ENCODE results near the gene COL4A1. TPM values are rescaled to one million over a fixed set of nuclear protein-coding genes. Genes with fewer than 3 reads are reported as not detected.

COL4A1 gene
- polyA plus RNA-seq, 1 donor (not counting 4 experiments of a cell fraction or from before 2014, with no cell fraction given) = 22.3 TPM

GRCh38 chr13:110297766-110298504, 9.0 kb downstream of the COL4A1 start:
- Histone ChIP-seq H3K27me3 (ENCODE audit: control insufficient read depth, extremely low read depth, insufficient read depth, low read length) (no peaks in the 10 kb centered on the region), H3K4me3 (ENCODE audit: control insufficient read depth in 2 of 3, extremely low read depth in 1 of 3, insufficient read depth in 2 of 3, low read depth in 1 of 3, low read length in 3 of 3) (no peak overlapping the region), H3K36me3 (ENCODE audit: control insufficient read depth in 2 of 2, extremely low read depth in 1 of 2, insufficient read depth in 2 of 2, low read length in 2 of 2) (peaks cover 0 to 6% of the 10 kb centered on the region in 2 experiments), H3K4me1 (ENCODE audit: control insufficient read depth, extremely low read depth, insufficient read depth, low read length) (peaks cover 10% of the 10 kb centered on the region), H3K4me2 (ENCODE audit: control insufficient read depth, extremely low read depth, insufficient read depth, low read depth, low read length) (no peak overlapping the region), H3K79me2 (ENCODE audit: control insufficient read depth, insufficient read depth, low read length) (peaks cover 45% of the 10 kb centered on the region), H3K9me1 (ENCODE audit: control insufficient read depth, extremely low read depth, insufficient read depth, low read length) (no peaks in the 10 kb centered on the region), H2AFZ (ENCODE audit: control insufficient read depth, low read length) (no peak overlapping the region), H3K9ac (ENCODE audit: control insufficient read depth, extremely low read depth, insufficient read depth, low read length) (no peak overlapping the region), H3K27ac (ENCODE audit: control insufficient read depth, insufficient read depth, low read length) (no peak overlapping the region), H3K9me3 (ENCODE audit: control insufficient read depth, low read depth, low read length) (no peaks in the 10 kb centered on the region), H4K20me1 (ENCODE audit: control insufficient read depth, extremely low read depth, insufficient read depth, low read length) (no peaks in the 10 kb centered on the region)
- no peak for DNase-seq (ENCODE audit: low read depth, low spot score)
- dilution Hi-C loops (cut with MboI; ENCODE audit: extremely low pct_ligation_motif_present, low sequenced_read_pairs) = no loop called here
- no peak for FAIRE-seq
- TF ChIP-seq EZH2 (IDR thresholded peaks at IDR 0.05; ENCODE audit: low read length) (no peak), CTCF (optimal IDR thresholded peaks at IDR 0.05 in 1 of 3, IDR thresholded peaks at IDR 0.05 in 1 of 3, conservative IDR thresholded peaks at IDR 0.05 in 1 of 3; ENCODE audit: extremely low read depth in 1 of 3, insufficient read depth in 2 of 3, low read length in 3 of 3) (no peak)

GRCh38 chr13:110297011-110297410, 9.9 kb downstream of the COL4A1 start:
- peaks cover 0 to 4% of the 10 kb centered on the region in 2 experiments for H3K36me3 ChIP-seq (ENCODE audit: control insufficient read depth in 2 of 2, extremely low read depth in 1 of 2, insufficient read depth in 2 of 2, low read length in 2 of 2)
- no peaks in the 10 kb centered on the region for H3K9me1 ChIP-seq (ENCODE audit: control insufficient read depth, extremely low read depth, insufficient read depth, low read length)
- FAIRE-seq (no peak), DNase-seq (ENCODE audit: low read depth, low spot score) (no peak)
- no peak overlapping the region for H3K27ac ChIP-seq (ENCODE audit: control insufficient read depth, insufficient read depth, low read length)
- no peak overlapping the region for H2AFZ ChIP-seq (ENCODE audit: control insufficient read depth, low read length)
- dilution Hi-C loops (cut with MboI; ENCODE audit: extremely low pct_ligation_motif_present, low sequenced_read_pairs) = no loop called here
- no peak overlapping the region for H3K4me3 ChIP-seq (ENCODE audit: control insufficient read depth in 2 of 3, extremely low read depth in 1 of 3, insufficient read depth in 2 of 3, low read depth in 1 of 3, low read length in 3 of 3)
- no peak overlapping the region for H3K9ac ChIP-seq (ENCODE audit: control insufficient read depth, extremely low read depth, insufficient read depth, low read length)
- no peaks in the 10 kb centered on the region for H3K27me3 ChIP-seq (ENCODE audit: control insufficient read depth, extremely low read depth, insufficient read depth, low read length)
- TF ChIP-seq CTCF (optimal IDR thresholded peaks at IDR 0.05 in 1 of 3, IDR thresholded peaks at IDR 0.05 in 1 of 3, conservative IDR thresholded peaks at IDR 0.05 in 1 of 3; ENCODE audit: extremely low read depth in 1 of 3, insufficient read depth in 2 of 3, low read length in 3 of 3) (no peak), EZH2 (IDR thresholded peaks at IDR 0.05; ENCODE audit: low read length) (no peak)
- no peaks in the 10 kb centered on the region for H3K9me3 ChIP-seq (ENCODE audit: control insufficient read depth, low read depth, low read length)
- H4K20me1 ChIP-seq (ENCODE audit: control insufficient read depth, extremely low read depth, insufficient read depth, low read length) = no peaks in the 10 kb centered on the region
- no peak overlapping the region for H3K4me2 ChIP-seq (ENCODE audit: control insufficient read depth, extremely low read depth, insufficient read depth, low read depth, low read length)
- peaks cover 9% of the 10 kb centered on the region for H3K4me1 ChIP-seq (ENCODE audit: control insufficient read depth, extremely low read depth, insufficient read depth, low read length)
- peaks cover 40% of the 10 kb centered on the region for H3K79me2 ChIP-seq (ENCODE audit: control insufficient read depth, insufficient read depth, low read length)

Measured in keratinocyte (primary cell).